A673 (cell line): ENCODE results near the gene MMP8. TPM values are rescaled to one million over a fixed set of nuclear protein-coding genes. Genes with fewer than 3 reads are reported as not detected.

Source experiments
- BruUV-seq: library from RNA; stranded (reverse); fragments of 400-500 nt; replicated peaks from 2 replicates; lab custom pipeline; 2021; lab: Mats Ljungman, UMichigan
- CTCF ChIA-PET: fragments of 300-600 bp; sonication (Branson Sonifier 250); formaldehyde crosslinking; loops from one replicate; lab custom pipeline; 2022; ENCODE audit warnings: antibody characterized with exemption; lab: Charles Lee
- POLR2A ChIA-PET: fragments of 300-600 bp; sonication (Branson Sonifier 250); formaldehyde crosslinking; loops from one replicate; lab custom pipeline; 2022; ENCODE audit warnings: antibody characterized with exemption; ENCODE audit not compliant: low non-redundant PET; lab: Charles Lee
- DNase-seq: peaks from one replicate; pipeline ENCODE4 v3.0.0-alpha.2; 2015; ENCODE audit warnings: low spot score
- H3K27ac ChIP-seq: fragments of 200-600 bp; sonication (generic); 2 replicates; pipeline ENCODE4 v1.5.1; 2016; ENCODE audit warnings: mixed run types, low read depth, mild to moderate bottlenecking, mixed read lengths, antibody characterized with exemption, low read length; ENCODE audit not compliant: poor library complexity, severe bottlenecking
- H3K27me3 ChIP-seq: fragments of 200-600 bp; sonication (generic); replicated peaks from 2 replicates; pipeline ENCODE4 v1.6.1; 2017; ENCODE audit warnings: mixed run types, low read depth, mild to moderate bottlenecking, mixed read lengths, antibody characterized with exemption, low read length; ENCODE audit not compliant: insufficient read depth, poor library complexity
- H3K36me3 ChIP-seq: fragments of 200-600 bp; sonication (generic); 2 replicates; pipeline ENCODE4 v1.6.1; 2016; ENCODE audit warnings: mixed run types, mild to moderate bottlenecking, mixed read lengths, antibody characterized with exemption, low read length; ENCODE audit not compliant: insufficient read depth, poor library complexity, severe bottlenecking
- H3K4me1 ChIP-seq: fragments of 200-600 bp; sonication (generic); 2 replicates; pipeline ENCODE4 v1.6.1; 2017; ENCODE audit warnings: mixed run types, mild to moderate bottlenecking, mixed read lengths, antibody characterized with exemption, low read length; ENCODE audit not compliant: insufficient read depth, poor library complexity, severe bottlenecking
- H3K4me3 ChIP-seq: fragments of 200-600 bp; sonication (generic); 2 replicates; pipeline ENCODE4 v1.5.1; 2016; ENCODE audit warnings: low read depth, mixed run types, mild to moderate bottlenecking, mixed read lengths, low read length; ENCODE audit not compliant: poor library complexity, severe bottlenecking
- H3K9me3 ChIP-seq: fragments of 200-600 bp; sonication (generic); 2 replicates; pipeline ENCODE4 v1.6.1; 2016; ENCODE audit warnings: mixed run types, low read depth, mild to moderate bottlenecking, mixed read lengths, antibody characterized with exemption, low read length; ENCODE audit not compliant: poor library complexity, severe bottlenecking
- EZH2 ChIP-seq: fragments of 200-600 bp; sonication (generic); IDR thresholded peaks from 2 replicates; pipeline ENCODE4 v1.6.1; 2017; ENCODE audit warnings: borderline replicate concordance, low read depth, mild to moderate bottlenecking, mixed read lengths, antibody characterized with exemption, low read length; ENCODE audit not compliant: poor library complexity, severe bottlenecking
- intact Hi-C: fragments of 100-400 bp; cut with micrococcal nuclease; formaldehyde crosslinking; loops from one replicate; pipeline ENCODE4 v1.10.0; 2022; ENCODE audit not compliant: unreplicated experiment
- total RNA-seq: library from RNA; stranded (reverse); gene quantifications from 2 replicates; pipeline ENCODE4 v1.2.3, GENCODE V29; 2021
- TF ChIP-seq, protein P1 (sequence below): fragments of 300-800, 200-600 bp; sonication (generic); conservative IDR thresholded peaks from 2 replicates; pipeline ENCODE4 v1.5.1; 2017; ENCODE audit warnings: low read depth, mild to moderate bottlenecking, antibody characterized with exemption, low read length, moderate library complexity, mixed read lengths

The MMP8 gene
- total RNA-seq, 1 experiment from 2014 or later = 0.21 TPM

DNA sequence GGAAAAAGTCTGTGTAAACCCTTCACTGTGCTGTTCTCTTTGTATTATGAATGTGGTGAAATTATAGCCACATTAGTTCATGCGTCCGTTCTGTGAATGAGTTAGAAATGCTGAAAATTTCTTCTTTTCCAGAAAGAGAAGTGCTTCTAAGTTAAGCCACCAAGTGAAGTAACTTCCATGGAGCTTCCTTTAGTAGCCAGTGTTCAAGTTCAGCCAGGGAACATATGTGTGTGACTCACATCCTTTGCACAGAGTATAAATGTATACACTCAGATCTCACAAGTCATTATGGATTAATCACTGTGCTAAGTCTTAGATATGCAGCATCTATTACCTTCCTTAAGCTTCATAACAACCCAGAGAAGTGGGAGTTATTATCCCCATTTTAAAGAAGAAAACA lies 3.1 kb upstream of the MMP8 start:
- CTCF ChIA-PET = no interaction called here
- Histone ChIP-seq H3K9me3 (no peaks in the 10 kb centered on the region), H3K36me3 (no peaks in the 10 kb centered on the region), H3K4me3 (no peak overlapping the region), H3K4me1 (no peaks in the 10 kb centered on the region), H3K27ac (no peak overlapping the region), H3K27me3 (no peaks in the 10 kb centered on the region)
- POLR2A ChIA-PET = no interaction called here
- BruUV-seq = no TSS peak
- peak; percentile 62 for DNase-seq
- intact Hi-C loops = no loop called here
- no peak for TF ChIP-seq EZH2
- TF ChIP-seq, protein P1, sequence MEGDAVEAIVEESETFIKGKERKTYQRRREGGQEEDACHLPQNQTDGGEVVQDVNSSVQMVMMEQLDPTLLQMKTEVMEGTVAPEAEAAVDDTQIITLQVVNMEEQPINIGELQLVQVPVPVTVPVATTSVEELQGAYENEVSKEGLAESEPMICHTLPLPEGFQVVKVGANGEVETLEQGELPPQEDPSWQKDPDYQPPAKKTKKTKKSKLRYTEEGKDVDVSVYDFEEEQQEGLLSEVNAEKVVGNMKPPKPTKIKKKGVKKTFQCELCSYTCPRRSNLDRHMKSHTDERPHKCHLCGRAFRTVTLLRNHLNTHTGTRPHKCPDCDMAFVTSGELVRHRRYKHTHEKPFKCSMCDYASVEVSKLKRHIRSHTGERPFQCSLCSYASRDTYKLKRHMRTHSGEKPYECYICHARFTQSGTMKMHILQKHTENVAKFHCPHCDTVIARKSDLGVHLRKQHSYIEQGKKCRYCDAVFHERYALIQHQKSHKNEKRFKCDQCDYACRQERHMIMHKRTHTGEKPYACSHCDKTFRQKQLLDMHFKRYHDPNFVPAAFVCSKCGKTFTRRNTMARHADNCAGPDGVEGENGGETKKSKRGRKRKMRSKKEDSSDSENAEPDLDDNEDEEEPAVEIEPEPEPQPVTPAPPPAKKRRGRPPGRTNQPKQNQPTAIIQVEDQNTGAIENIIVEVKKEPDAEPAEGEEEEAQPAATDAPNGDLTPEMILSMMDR = no peak

DNA sequence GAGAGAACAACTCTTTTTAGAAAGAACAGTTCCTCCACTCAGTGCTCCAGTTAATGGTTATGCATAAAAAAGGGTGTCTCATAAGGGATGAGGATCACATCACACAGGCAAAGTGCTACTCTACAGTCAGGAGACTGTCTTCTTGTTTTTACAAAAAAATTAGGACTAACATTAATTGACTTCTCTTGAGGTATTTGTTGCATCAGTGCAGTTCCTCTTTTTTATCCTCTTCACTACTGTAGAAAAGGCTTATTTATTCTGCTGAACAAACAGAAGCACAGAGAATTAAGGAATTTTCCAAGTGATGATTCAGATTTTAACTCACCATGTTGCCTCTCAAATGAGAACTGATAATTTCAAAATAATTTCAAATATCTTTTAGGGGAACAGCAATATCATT lies 1.9 kb downstream of the MMP8 start:
- intact Hi-C loops = no loop called here
- POLR2A ChIA-PET = no interaction called here
- CTCF ChIA-PET = no interaction called here
- no peak for TF ChIP-seq EZH2
- TF ChIP-seq, protein P1 = no peak
- H3K9me3 ChIP-seq = no peaks in the 10 kb centered on the region
- BruUV-seq = no TSS peak
- no peaks in the 10 kb centered on the region for H3K27me3 ChIP-seq
- H3K36me3 ChIP-seq = no peaks in the 10 kb centered on the region
- H3K4me1 ChIP-seq = no peaks in the 10 kb centered on the region
- DNase-seq = no peak
- H3K4me3 ChIP-seq = no peak overlapping the region
- no peak overlapping the region for H3K27ac ChIP-seq

DNA sequence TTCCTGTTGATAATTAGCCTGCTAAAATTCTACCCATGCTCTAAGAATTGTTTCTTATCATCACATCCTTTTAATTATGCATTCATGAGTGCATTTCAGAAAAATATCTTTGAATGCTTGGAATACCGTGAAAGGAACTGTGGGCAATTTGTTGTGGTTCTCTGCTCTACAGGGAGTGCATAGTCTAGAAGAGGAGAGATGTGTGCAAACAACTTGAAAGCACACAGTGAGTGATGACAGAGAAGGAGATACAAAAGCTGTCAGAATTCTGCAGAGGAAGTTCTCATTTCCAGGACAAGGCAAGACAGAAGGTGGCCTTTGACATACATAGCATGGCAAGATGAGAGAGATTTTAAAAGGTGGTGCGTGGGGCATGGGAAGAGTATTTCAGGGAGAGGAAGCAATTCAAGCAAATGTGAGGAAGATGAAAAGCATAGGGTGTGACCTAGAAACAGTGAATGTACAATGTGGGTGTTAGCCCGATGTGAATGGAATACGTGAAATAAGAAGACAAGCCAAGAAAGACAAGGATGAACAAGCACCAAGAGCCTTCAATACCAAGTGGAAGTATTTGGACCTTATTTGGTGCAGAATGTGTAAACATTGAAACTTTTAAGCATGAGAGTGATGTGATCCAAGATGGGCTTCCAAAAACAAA lies 5.0 kb downstream of the MMP8 start:
- intact Hi-C loops = no loop called here
- Histone ChIP-seq H3K4me3 (no peak overlapping the region), H3K27me3 (no peaks in the 10 kb centered on the region)

More for the DNA sequence above, 5.0 kb downstream of the MMP8 start:
- no peak for TF ChIP-seq EZH2
- TF ChIP-seq, protein P1 = no peak
- Histone ChIP-seq H3K4me1 (no peaks in the 10 kb centered on the region), H3K27ac (no peak overlapping the region), H3K36me3 (no peaks in the 10 kb centered on the region), H3K9me3 (no peaks in the 10 kb centered on the region)
- DNase-seq = peak; percentile 28
- no TSS peak for BruUV-seq
- CTCF ChIA-PET = no interaction called here
- POLR2A ChIA-PET = no interaction called here
